Measurements from ENCODE around the gene ABLIM2. TPM values are rescaled to one million over a fixed set of nuclear protein-coding genes. Genes with fewer than 3 reads are reported as not detected.

Gene ABLIM2
- total RNA-seq, 2 experiments from 2014 or later, result 0.32 to 0.54 TPM

DNA sequence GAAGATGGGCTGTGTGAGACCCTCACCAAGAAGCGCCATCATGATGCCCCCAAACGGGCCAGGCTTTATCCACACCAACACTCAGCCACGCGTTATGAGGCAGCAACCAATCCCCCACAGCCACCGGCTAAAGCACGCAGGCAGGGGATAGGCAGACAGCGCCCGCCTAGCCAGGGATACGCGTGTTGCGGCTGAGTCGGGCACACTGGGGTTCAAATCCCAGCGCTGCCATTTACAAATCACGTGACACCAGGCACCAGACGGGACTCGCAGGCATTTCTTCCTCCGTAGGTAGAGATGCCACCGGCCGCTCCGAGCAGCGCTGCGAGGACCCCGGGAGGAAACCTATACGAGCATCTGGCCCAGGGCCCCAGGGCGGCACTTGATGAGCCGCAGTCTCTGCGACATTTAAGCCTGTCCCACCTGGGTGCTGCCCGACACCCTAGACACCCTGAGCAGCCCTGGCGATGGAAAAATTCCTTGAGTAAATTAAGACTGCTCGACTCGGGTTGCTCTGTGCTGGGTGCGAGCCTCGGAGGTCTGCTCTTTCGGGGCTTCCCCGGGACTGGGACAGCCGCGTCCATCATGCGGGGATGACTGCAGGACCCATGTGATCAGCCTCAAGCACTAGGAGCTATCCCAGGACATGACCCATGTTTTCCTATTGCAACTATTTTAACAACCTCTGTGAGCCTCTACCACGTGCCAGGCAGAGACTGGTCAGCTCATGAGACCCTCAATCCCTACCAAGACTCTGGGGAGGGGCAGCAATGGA, 6.3 kb downstream of the ABLIM2 start:
- no peak for TF ChIP-seq CTCF (IDR thresholded peaks at IDR 0.05)
- H3K4me1 Mint-ChIP-seq (ENCODE audit: low read depth), result peaks cover 2% of the 10 kb centered on the region
- DNase-seq (no peak), ATAC-seq (no peak)
- H3K9me3 Mint-ChIP-seq, result no peaks in the 10 kb centered on the region
- ChIA-PET CTCF (no interaction called here), POLR2A (interaction anchor here (0.6 kb wide), 1 partner anchor 138 kb away, joined by 3 read pairs; no protein-coding TSS in a partner anchor)
- no peak overlapping the region for H3K4me3 Mint-ChIP-seq
- intact Hi-C loops (cut with micrococcal nuclease), result no loop called here
- H3K27me3 Mint-ChIP-seq, result peaks cover 5% of the 10 kb centered on the region
- no peak overlapping the region for H3K27ac Mint-ChIP-seq
- H3K36me3 Mint-ChIP-seq (ENCODE audit: low read depth), result no peaks in the 10 kb centered on the region

- H3K27me3 Mint-ChIP-seq, result no peaks in the 10 kb centered on the region
- intact Hi-C loops (cut with micrococcal nuclease), result no loop called here
Observed at GRCh38 chr4:8151165-8151650, 7.4 kb downstream of the ABLIM2 start.

DNA sequence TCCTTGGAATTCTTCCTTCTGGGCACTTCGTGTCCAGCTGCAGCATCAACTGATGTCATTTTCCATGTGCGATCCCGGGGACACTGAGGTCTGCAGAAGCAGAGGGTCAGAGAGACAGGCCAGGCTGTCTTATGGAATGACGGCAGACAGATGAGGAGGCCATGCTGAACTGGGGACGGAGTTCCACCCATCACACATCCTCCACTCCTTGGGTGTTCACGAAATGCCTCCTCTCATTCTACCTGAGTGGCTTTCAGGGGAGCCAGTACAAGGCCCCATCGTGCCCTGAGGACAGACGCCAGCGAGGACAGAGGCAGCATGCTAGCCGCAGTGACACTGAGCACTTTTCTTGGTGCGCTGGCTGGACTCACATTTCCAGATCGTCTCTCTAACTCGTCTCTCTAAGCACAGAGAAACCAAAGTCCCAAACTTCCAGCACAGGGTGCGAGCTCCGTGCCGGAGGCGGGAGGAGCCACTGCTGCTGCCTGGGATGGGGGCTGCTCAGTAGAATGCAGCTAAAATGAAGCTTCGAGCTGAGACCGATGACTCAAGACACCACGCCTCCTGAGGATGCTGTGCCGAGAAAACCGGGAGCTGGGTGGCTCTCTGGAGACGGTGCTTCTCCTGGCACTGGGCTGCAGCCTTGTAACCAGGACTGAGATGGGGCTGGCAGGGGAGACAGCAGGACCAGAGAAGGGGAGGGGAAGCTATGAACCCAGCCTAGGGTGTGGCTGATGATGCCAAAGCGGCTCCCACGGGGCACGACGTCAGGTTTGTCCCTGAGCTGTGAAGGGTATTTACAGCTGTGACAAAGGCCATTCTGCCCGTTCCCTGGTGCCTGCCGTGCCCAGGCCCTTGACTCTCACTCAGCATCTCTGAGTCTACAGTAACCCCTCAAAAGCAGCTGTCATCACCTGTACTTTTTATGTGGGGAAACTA, 8.2 kb downstream of the ABLIM2 start:
- CTCF ChIA-PET, result no interaction called here
- no peaks in the 10 kb centered on the region for H3K9me3 Mint-ChIP-seq

More at GRCh38 chr4:8151165-8151650, 7.4 kb downstream of the ABLIM2 start:
- peaks cover 2% of the 10 kb centered on the region for H3K4me1 Mint-ChIP-seq (ENCODE audit: low read depth)
- no peak overlapping the region for H3K27ac Mint-ChIP-seq
- TF ChIP-seq CTCF (IDR thresholded peaks at IDR 0.05), result no peak
- ChIA-PET POLR2A (interaction anchor here (1.0 kb wide), 1 partner anchor 302 kb away, joined by 3 read pairs; no protein-coding TSS in a partner anchor), CTCF (no interaction called here)
- DNase-seq, result no peak
- H3K9me3 Mint-ChIP-seq, result no peaks in the 10 kb centered on the region
- ATAC-seq, result no peak
- H3K36me3 Mint-ChIP-seq (ENCODE audit: low read depth), result no peaks in the 10 kb centered on the region
- H3K4me3 Mint-ChIP-seq, result no peak overlapping the region

DNA sequence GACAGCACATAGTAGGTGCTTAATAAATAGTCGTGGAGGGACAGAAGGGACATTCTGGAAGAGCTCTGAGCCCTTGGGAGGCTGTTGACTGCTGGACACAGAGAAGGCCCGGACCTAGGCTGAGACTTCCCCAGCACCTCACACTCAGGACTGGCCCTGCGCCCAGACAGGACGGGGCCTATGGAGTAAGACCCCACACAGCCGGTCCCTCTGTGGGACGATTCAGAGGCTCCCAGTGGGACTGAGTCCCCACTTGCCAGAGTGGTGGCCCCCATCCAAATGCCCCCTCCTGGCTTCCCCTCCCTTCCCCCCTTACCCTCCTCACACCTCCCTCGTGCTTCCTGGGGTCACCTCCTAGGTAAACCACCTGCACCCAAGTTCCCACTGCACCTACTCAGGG, 8.9 kb downstream of the ABLIM2 start:
- H3K36me3 Mint-ChIP-seq (ENCODE audit: low read depth), result no peaks in the 10 kb centered on the region
- no peaks in the 10 kb centered on the region for H3K9me3 Mint-ChIP-seq
- peaks cover 1% of the 10 kb centered on the region for H3K4me1 Mint-ChIP-seq (ENCODE audit: low read depth)
- DNase-seq (no peak), ATAC-seq (no peak)
- TF ChIP-seq CTCF (IDR thresholded peaks at IDR 0.05), result no peak
- peaks cover 3% of the 10 kb centered on the region for H3K27me3 Mint-ChIP-seq
- H3K4me3 Mint-ChIP-seq, result no peak overlapping the region
- intact Hi-C loops (cut with micrococcal nuclease), result no loop called here
- ChIA-PET POLR2A (no interaction called here), CTCF (no interaction called here)
- no peak overlapping the region for H3K27ac Mint-ChIP-seq

More for the DNA sequence above, 8.2 kb downstream of the ABLIM2 start:
- POLR2A ChIA-PET, result interaction anchor here (1.0 kb wide), 1 partner anchor 302 kb away, joined by 3 read pairs; no protein-coding TSS in a partner anchor
- Mint-ChIP-seq H3K27ac (no peak overlapping the region), H3K4me3 (no peak overlapping the region), H3K4me1 (ENCODE audit: low read depth) (peaks cover 2% of the 10 kb centered on the region), H3K36me3 (ENCODE audit: low read depth) (no peaks in the 10 kb centered on the region), H3K27me3 (peaks cover 3% of the 10 kb centered on the region)
- DNase-seq (no peak), ATAC-seq (no peak)
- intact Hi-C loops (cut with micrococcal nuclease), result no loop called here
- TF ChIP-seq CTCF (IDR thresholded peaks at IDR 0.05), result no peak

Data from activated CD8-positive, alpha-beta T cell treated with anti-CD3 and anti-CD28 coated beads for 36 hours (primary cell).